HepG2 (cell line): ENCODE measurements around the gene MRPL54. TPM values are rescaled to one million over a fixed set of nuclear protein-coding genes. Genes with fewer than 3 reads are reported as not detected.

Experiments used
- ELF3 ChIP-seq: IDR thresholded peaks from 2 replicates; pipeline ENCODE4 v1.6.1; 2016; ENCODE audit warnings: missing genetic modification reagents, missing compliant biosample characterization
- FOXA1 ChIP-seq, 2 experiments: fragments of 450-650 bp in 1 of 2; sonication (generic) in 1 of 2; formaldehyde crosslinking in 1 of 2; IDR thresholded peaks; 2 replicates each; pipeline versions ENCODE4 v1.4.0 to v1.6.1; 2016 to 2020; ENCODE audit warnings: missing genetic modification reagents in 1 of 2
- FOXO4 ChIP-seq: sonication (generic); formaldehyde crosslinking; conservative IDR thresholded peaks from 2 replicates; pipeline ENCODE4 v1.8.1; 2023; ENCODE audit warnings: missing genetic modification reagents
- HNF4A ChIP-seq: sonication (generic); formaldehyde crosslinking; IDR thresholded peaks from 2 replicates; pipeline ENCODE4 v1.4.0; 2020; ENCODE audit warnings: missing genetic modification reagents
- RARA ChIP-seq: IDR thresholded peaks from 2 replicates; pipeline ENCODE4 v1.6.1; 2016; ENCODE audit warnings: missing genetic modification reagents, missing compliant biosample characterization
- RFXANK ChIP-seq: IDR thresholded peaks from 2 replicates; pipeline ENCODE4 v1.6.1; 2016
- SMARCC2 ChIP-seq: fragments of 450-650 bp; IDR thresholded peaks from 2 replicates; pipeline ENCODE4 v1.6.1; 2017; ENCODE audit warnings: antibody characterized with exemption, mild to moderate bottlenecking
- SOX13 ChIP-seq, 3 experiments: fragments of 450-650 bp in 1 of 3; sonication (generic) in 1 of 3; formaldehyde crosslinking in 1 of 3; IDR thresholded peaks in 2 of 3; conservative IDR thresholded peaks in 1 of 3; 2 replicates each; pipeline versions ENCODE4 v1.5.0 to v1.6.1; 2016 to 2020; ENCODE audit warnings: antibody characterized with exemption in 1 of 3, mild to moderate bottlenecking in 1 of 3, missing compliant biosample characterization in 1 of 3, missing genetic modification reagents in 1 of 3, moderate library complexity in 1 of 3
- SOX5 ChIP-seq: IDR thresholded peaks from 2 replicates; pipeline ENCODE4 v1.6.1; 2016; ENCODE audit warnings: borderline replicate concordance
- THAP11 ChIP-seq: IDR thresholded peaks from 2 replicates; pipeline ENCODE4 v1.6.1; 2016; ENCODE audit warnings: missing biosample characterization, missing genetic modification reagents
- ZMYM3 ChIP-seq: sonication (generic); formaldehyde crosslinking; IDR thresholded peaks from 2 replicates; pipeline ENCODE4 v1.5.1; 2020; ENCODE audit warnings: mild to moderate bottlenecking, missing genetic modification reagents
- ZNF101 ChIP-seq: sonication (generic); formaldehyde crosslinking; IDR thresholded peaks from 2 replicates; pipeline ENCODE4 v1.4.0; 2020; ENCODE audit warnings: mild to moderate bottlenecking, low read depth, missing genetic modification reagents, borderline replicate concordance
- ZNF232 ChIP-seq: sonication (generic); formaldehyde crosslinking; IDR thresholded peaks from 2 replicates; pipeline ENCODE4 v1.4.0; 2020; ENCODE audit warnings: missing genetic modification reagents, borderline replicate concordance
- ZNF362 ChIP-seq: sonication (generic); formaldehyde crosslinking; IDR thresholded peaks from 2 replicates; pipeline ENCODE4 v1.4.0; 2020; ENCODE audit warnings: missing genetic modification reagents, mild to moderate bottlenecking, borderline replicate concordance
- ZNF468 ChIP-seq: sonication (generic); formaldehyde crosslinking; IDR thresholded peaks from 2 replicates; pipeline ENCODE4 v1.8.0; 2022; ENCODE audit warnings: mild to moderate bottlenecking, moderate library complexity, missing genetic modification reagents
- ZNF652 ChIP-seq: IDR thresholded peaks from 2 replicates; pipeline ENCODE4 v1.6.1; 2016; ENCODE audit warnings: low read depth, borderline replicate concordance
- ZNF768 ChIP-seq: sonication (generic); formaldehyde crosslinking; IDR thresholded peaks from 2 replicates; pipeline ENCODE4 v1.4.0; 2020; ENCODE audit warnings: missing genetic modification reagents
- polyA plus RNA-seq, 8 experiments: library from polyadenylated mRNA; depleted of rRNA in 3 of 8; stranded (reverse) in 7 of 8; unstranded in 1 of 8; fragments of >200 nt; fragmentation: Illumina TruSeq in 4 of 8; extraction: Trizol in 4 of 8; gene quantifications; 2 replicates each; pipeline versions ENCODE4 v1.2.1 to v1.2.3, GENCODE V29; 2011 to 2016; ENCODE audit warnings: low read depth in 4 of 8, missing spikeins in 1 of 8, mixed read lengths in 1 of 8; ENCODE audit not compliant: insufficient read depth in 1 of 8
- total RNA-seq, 5 experiments: library from RNA; depleted of rRNA; stranded (reverse); fragments of >200 nt; fragmentation: Illumina TruSeq; extraction: Trizol; gene quantifications; 2 replicates each; pipeline ENCODE4 v1.2.3, GENCODE V29; 2016; ENCODE audit warnings: low read depth in 1 of 5
- TF ChIP-seq, protein P1 (sequence below): sonication (generic); formaldehyde crosslinking; IDR thresholded peaks from 2 replicates; pipeline ENCODE4 v1.5.0; 2020; ENCODE audit warnings: missing genetic modification reagents
- TF ChIP-seq, protein P2 (sequence below), 2 experiments: fragments of 450-650 bp in 1 of 2; sonication (generic) in 1 of 2; formaldehyde crosslinking; IDR thresholded peaks; 2 replicates each; pipeline versions ENCODE4 v1.5.0 to v1.8.0; 2020 to 2022; ENCODE audit warnings: mild to moderate bottlenecking in 1 of 2, missing genetic modification reagents in 1 of 2
- TF ChIP-seq, protein P3 (sequence below): sonication (generic); formaldehyde crosslinking; IDR thresholded peaks from 2 replicates; pipeline ENCODE4 v1.4.0; 2020; ENCODE audit warnings: missing genetic modification reagents, borderline replicate concordance

MRPL54 gene
- total and polyA plus RNA-seq, 2 of the 13 experiments (the other 11 are each of a cell fraction or from before 2014, with no cell fraction given): 36.8 to 66.9 TPM

GRCh38 chr19:3720349-3720917 lies 42.0 kb upstream of the MRPL54 start (continued):
- TF ChIP-seq ELF3 (CRISPR knock-in tag) (no peak), FOXO4 (no peak), ZNF101 (CRISPR knock-in tag) (no peak), ZNF768 (CRISPR knock-in tag) (no peak), THAP11 (CRISPR knock-in tag) (0 out of 2 replicates have a peak, but pooled peaks have one; percentile 19), RARA (peak; percentile 44; the same call in 1 of the 2 replicates), SOX13 (IDR thresholded peaks at IDR 0.05) (no peak), SOX13 (CRISPR knock-in tag; conservative IDR thresholded peaks at IDR 0.05 in 1 of 2, IDR thresholded peaks at IDR 0.05 in 1 of 2) (0 out of 4 replicates have a peak, but pooled peaks of 1 of the 2 experiments have one; percentile 15), ZNF652 (CRISPR knock-in tag) (0 out of 2 replicates have a peak, but pooled peaks have one; percentile 37), ZNF468 (CRISPR knock-in tag) (no peak), HNF4A (CRISPR knock-in tag) (peak; percentile 21; the same call in 1 of the 2 replicates), ZMYM3 (no peak), SOX5 (no peak), RFXANK (CRISPR knock-in tag) (no peak), ZNF232 (CRISPR knock-in tag) (no peak), SMARCC2 (no peak), ZNF362 (CRISPR knock-in tag) (peak; percentile 80), FOXA1 (IDR thresholded peaks at IDR 0.05) (no peak), FOXA1 (CRISPR knock-in tag; IDR thresholded peaks at IDR 0.05) (no peak)
- TF ChIP-seq, protein P1, sequence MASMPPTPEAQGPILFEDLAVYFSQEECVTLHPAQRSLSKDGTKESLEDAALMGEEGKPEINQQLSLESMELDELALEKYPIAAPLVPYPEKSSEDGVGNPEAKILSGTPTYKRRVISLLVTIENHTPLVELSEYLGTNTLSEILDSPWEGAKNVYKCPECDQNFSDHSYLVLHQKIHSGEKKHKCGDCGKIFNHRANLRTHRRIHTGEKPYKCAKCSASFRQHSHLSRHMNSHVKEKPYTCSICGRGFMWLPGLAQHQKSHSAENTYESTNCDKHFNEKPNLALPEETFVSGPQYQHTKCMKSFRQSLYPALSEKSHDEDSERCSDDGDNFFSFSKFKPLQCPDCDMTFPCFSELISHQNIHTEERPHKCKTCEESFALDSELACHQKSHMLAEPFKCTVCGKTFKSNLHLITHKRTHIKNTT (CRISPR knock-in tag): no peak
- TF ChIP-seq, protein P2, sequence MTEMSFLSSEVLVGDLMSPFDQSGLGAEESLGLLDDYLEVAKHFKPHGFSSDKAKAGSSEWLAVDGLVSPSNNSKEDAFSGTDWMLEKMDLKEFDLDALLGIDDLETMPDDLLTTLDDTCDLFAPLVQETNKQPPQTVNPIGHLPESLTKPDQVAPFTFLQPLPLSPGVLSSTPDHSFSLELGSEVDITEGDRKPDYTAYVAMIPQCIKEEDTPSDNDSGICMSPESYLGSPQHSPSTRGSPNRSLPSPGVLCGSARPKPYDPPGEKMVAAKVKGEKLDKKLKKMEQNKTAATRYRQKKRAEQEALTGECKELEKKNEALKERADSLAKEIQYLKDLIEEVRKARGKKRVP (CRISPR knock-in tag; IDR thresholded peaks at IDR 0.05): no peak
- TF ChIP-seq, protein P3, sequence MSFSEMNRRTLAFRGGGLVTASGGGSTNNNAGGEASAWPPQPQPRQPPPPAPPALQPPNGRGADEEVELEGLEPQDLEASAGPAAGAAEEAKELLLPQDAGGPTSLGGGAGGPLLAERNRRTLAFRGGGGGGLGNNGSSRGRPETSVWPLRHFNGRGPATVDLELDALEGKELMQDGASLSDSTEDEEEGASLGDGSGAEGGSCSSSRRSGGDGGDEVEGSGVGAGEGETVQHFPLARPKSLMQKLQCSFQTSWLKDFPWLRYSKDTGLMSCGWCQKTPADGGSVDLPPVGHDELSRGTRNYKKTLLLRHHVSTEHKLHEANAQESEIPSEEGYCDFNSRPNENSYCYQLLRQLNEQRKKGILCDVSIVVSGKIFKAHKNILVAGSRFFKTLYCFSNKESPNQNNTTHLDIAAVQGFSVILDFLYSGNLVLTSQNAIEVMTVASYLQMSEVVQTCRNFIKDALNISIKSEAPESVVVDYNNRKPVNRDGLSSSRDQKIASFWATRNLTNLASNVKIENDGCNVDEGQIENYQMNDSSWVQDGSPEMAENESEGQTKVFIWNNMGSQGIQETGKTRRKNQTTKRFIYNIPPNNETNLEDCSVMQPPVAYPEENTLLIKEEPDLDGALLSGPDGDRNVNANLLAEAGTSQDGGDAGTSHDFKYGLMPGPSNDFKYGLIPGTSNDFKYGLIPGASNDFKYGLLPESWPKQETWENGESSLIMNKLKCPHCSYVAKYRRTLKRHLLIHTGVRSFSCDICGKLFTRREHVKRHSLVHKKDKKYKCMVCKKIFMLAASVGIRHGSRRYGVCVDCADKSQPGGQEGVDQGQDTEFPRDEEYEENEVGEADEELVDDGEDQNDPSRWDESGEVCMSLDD: peak; percentile 63; the same call in 1 of the 2 replicates
